ENCODE results near the gene SERPINI1. TPM values are rescaled to one million over a fixed set of nuclear protein-coding genes. Genes with fewer than 3 reads are reported as not detected.

SERPINI1 gene
- total RNA-seq, 6 donors from 2014 or later = 0.89 to 7.9 (median 4.5) TPM

DNA sequence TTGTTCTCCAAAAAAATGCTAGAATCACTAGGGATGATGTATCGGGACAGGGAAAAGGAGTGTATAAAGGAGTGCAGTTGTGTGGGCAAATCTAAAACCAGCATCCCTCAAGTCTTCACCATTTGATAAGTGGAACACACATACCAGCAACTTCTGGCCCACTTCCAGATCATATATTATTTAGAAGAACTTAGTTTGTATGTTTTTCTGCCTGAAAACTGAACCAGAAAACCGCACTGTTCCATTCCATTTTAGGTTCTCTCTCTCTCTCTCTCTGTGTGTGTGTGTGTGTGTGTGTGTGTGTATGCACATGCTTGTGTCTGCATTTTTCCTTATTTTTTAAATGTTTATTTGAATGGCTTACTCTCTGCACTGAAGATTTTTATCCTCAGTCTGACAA, 93.5 kb downstream of the SERPINI1 start:
- no peaks in the 10 kb centered on the region for H3K9me3 ChIP-seq
- DNase-seq = no peak
- H3K4me3 ChIP-seq = no peak overlapping the region
- H3K36me3 ChIP-seq = no peaks in the 10 kb centered on the region
- no peaks in the 10 kb centered on the region for H3K4me1 ChIP-seq
- no peaks in the 10 kb centered on the region for H3K27me3 ChIP-seq
- ATAC-seq (ENCODE audit: low FRiP score in 2 of 2) = no peak
- no peak overlapping the region for H3K27ac ChIP-seq
- 58 to 63% methylated on average over 2 of the region's 2 CpGs for WGBS, 2 donors
- TF ChIP-seq, protein P1, sequence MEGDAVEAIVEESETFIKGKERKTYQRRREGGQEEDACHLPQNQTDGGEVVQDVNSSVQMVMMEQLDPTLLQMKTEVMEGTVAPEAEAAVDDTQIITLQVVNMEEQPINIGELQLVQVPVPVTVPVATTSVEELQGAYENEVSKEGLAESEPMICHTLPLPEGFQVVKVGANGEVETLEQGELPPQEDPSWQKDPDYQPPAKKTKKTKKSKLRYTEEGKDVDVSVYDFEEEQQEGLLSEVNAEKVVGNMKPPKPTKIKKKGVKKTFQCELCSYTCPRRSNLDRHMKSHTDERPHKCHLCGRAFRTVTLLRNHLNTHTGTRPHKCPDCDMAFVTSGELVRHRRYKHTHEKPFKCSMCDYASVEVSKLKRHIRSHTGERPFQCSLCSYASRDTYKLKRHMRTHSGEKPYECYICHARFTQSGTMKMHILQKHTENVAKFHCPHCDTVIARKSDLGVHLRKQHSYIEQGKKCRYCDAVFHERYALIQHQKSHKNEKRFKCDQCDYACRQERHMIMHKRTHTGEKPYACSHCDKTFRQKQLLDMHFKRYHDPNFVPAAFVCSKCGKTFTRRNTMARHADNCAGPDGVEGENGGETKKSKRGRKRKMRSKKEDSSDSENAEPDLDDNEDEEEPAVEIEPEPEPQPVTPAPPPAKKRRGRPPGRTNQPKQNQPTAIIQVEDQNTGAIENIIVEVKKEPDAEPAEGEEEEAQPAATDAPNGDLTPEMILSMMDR (IDR thresholded peaks at IDR 0.05) = no peak
- TF ChIP-seq POLR2A (IDR thresholded peaks at IDR 0.05) (no peak), POLR2AphosphoS5 (IDR thresholded peaks at IDR 0.05) (no peak), EP300 (IDR thresholded peaks at IDR 0.05) (no peak)

DNA sequence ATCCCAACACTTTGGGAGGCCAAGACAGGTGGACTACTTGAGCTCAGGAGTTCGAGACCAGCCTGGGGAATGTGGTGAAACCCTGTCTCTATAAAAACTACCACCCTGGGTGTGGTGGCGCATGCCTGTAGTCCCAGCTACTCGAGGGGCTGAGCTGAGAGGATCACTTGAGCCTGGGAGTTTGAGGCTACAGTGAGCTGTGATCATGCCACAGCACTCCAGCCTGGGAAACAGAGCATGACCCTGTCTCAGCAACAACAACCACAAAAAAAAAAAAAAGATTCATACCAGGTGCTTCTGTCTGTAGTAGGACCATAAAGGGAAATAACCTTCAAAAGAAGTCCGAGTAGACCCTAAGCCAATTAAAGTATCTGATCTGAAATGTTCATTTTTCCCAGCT, 94.5 kb downstream of the SERPINI1 start:
- no peak for DNase-seq
- 72 to 80% methylated on average over 4 of the region's 4 CpGs for whole genome bisulfite sequencing, 2 donors
- Histone ChIP-seq H3K4me1 (no peaks in the 10 kb centered on the region), H3K4me3 (no peak overlapping the region), H3K36me3 (no peaks in the 10 kb centered on the region), H3K9me3 (no peaks in the 10 kb centered on the region), H3K27ac (no peak overlapping the region), H3K27me3 (no peaks in the 10 kb centered on the region)
- TF ChIP-seq, protein P1 (IDR thresholded peaks at IDR 0.05) = no peak
- no peak for TF ChIP-seq POLR2AphosphoS5 (IDR thresholded peaks at IDR 0.05)
- ATAC-seq (ENCODE audit: low FRiP score in 2 of 2) = no peak

DNA sequence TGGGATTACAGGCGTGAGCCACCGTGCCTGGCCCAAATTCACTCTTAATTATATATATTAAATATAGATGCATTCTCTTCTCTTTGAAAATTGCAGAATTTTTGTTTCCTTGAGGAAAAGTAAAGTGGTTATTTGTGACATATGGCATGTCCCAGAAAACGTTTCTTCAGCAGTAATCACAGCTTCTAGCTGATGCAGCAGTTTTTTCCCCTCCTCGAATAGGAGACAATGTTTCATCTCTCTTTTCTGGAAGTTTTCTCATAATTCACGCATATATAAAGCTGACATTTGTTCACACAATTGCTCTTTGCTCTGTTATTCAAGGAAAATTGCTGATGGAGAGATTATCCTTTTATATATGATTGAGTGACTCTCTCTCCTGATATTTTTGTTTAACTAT, 99.8 kb downstream of the SERPINI1 start:
- no peak for ATAC-seq (ENCODE audit: low FRiP score in 2 of 2)
- 73 to 84% methylated on average over 5 of the region's 5 CpGs for WGBS, 2 donors

GRCh38 chr3:167835953-167836352, 100.4 kb downstream of the SERPINI1 start:
- no peaks in the 10 kb centered on the region for H3K36me3 ChIP-seq
- no peaks in the 10 kb centered on the region for H3K27me3 ChIP-seq
- no peak for DNase-seq
- peaks cover 0 to 2% (median 0%) of the 10 kb centered on the region in 4 donors for H3K4me1 ChIP-seq
- ATAC-seq (ENCODE audit: low FRiP score in 2 of 2) = no peak
- no peaks in the 10 kb centered on the region for H3K9me3 ChIP-seq
- WGBS, 2 donors = 74 to 76% methylated on average over 4 of the region's 4 CpGs
- no peak overlapping the region for H3K4me3 ChIP-seq
- no peak for TF ChIP-seq EP300 (IDR thresholded peaks at IDR 0.05)
- TF ChIP-seq POLR2A (IDR thresholded peaks at IDR 0.05) = no peak
- TF ChIP-seq, protein P1 (IDR thresholded peaks at IDR 0.05) = no peak
- no peak for TF ChIP-seq POLR2AphosphoS5 (IDR thresholded peaks at IDR 0.05)
- no peak overlapping the region for H3K27ac ChIP-seq

More for the DNA sequence above, 99.8 kb downstream of the SERPINI1 start:
- TF ChIP-seq EP300 (IDR thresholded peaks at IDR 0.05) = no peak
- no peak for TF ChIP-seq POLR2A (IDR thresholded peaks at IDR 0.05)
- TF ChIP-seq POLR2AphosphoS5 (IDR thresholded peaks at IDR 0.05) = no peak
- TF ChIP-seq, protein P1 (IDR thresholded peaks at IDR 0.05) = no peak
- peaks cover 0 to 2% (median 0%) of the 10 kb centered on the region in 4 donors for H3K4me1 ChIP-seq
- DNase-seq = no peak
- no peaks in the 10 kb centered on the region for H3K36me3 ChIP-seq
- no peaks in the 10 kb centered on the region for H3K27me3 ChIP-seq
- no peak overlapping the region for H3K27ac ChIP-seq
- H3K9me3 ChIP-seq = no peaks in the 10 kb centered on the region
- no peak overlapping the region for H3K4me3 ChIP-seq

DNA sequence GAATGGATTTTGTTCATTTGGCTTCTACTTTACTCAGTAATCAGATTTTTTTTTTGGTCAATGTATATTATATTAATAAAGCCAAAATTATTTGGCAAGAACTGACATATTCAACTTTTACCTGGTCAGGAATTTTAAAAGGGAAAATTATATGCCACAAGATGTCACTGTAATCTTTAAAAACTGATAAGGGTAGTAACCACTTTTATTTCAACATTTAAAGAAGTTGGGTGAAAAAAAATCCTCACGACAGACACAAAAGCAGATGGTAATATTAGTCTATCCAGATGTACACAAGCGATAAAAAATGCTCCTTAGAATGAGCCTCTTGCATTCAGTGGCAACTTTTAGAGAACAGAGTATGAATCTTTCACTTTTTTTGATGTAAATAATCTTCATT, 101.9 kb downstream of the SERPINI1 start:
- DNase-seq (no peak), ATAC-seq (ENCODE audit: low FRiP score in 2 of 2) (no peak)
- no peak for TF ChIP-seq EP300 (IDR thresholded peaks at IDR 0.05)
- TF ChIP-seq, protein P1 (IDR thresholded peaks at IDR 0.05) = peak in 2 of 6 experiments; percentile 20 to 24
- H3K4me1 ChIP-seq = peaks cover 0 to 2% (median 0%) of the 10 kb centered on the region in 4 donors
- no peaks in the 10 kb centered on the region for H3K9me3 ChIP-seq
- no peaks in the 10 kb centered on the region for H3K27me3 ChIP-seq
- H3K27ac ChIP-seq = no peak overlapping the region
- 44 to 49% methylated on average over 2 of the region's 2 CpGs for WGBS, 2 donors
- no peak overlapping the region for H3K4me3 ChIP-seq
- no peaks in the 10 kb centered on the region for H3K36me3 ChIP-seq
